GM19452 (cell line): ENCODE data around the gene DAAM1.
A peak's percentile ranks its signal among the peaks of the same experiment; 100 is the strongest.

Experiments used
- ATAC-seq: cut with Tn5 transposase; IDR thresholded peaks from one replicate; pipeline ENCODE4 v1.9.1; 2021; ENCODE audit not compliant: unreplicated experiment

The DAAM1 gene

GRCh38 chr14:59254146-59254910 lies 65.9 kb downstream of the DAAM1 start:
- no peak for ATAC-seq

GRCh38 chr14:59254911-59255545 lies 66.6 kb downstream of the DAAM1 start:
- ATAC-seq = no peak

GRCh38 chr14:59256331-59256730 lies 67.9 kb downstream of the DAAM1 start:
- no peak for ATAC-seq

GRCh38 chr14:59261334-59261733 lies 72.9 kb downstream of the DAAM1 start:
- no peak for ATAC-seq

- ATAC-seq = no peak
Observed at GRCh38 chr14:59262717-59263454, 74.4 kb downstream of the DAAM1 start.

GRCh38 chr14:59265808-59266207 lies 77.3 kb downstream of the DAAM1 start:
- ATAC-seq = no peak

GRCh38 chr14:59267046-59267445 lies 78.6 kb downstream of the DAAM1 start:
- ATAC-seq = no peak

- no peak for ATAC-seq
Observed at GRCh38 chr14:59268011-59268410, 79.5 kb downstream of the DAAM1 start.

GRCh38 chr14:59268858-59269257 lies 80.4 kb downstream of the DAAM1 start:
- ATAC-seq = no peak

GRCh38 chr14:59269466-59269865 lies 81.0 kb downstream of the DAAM1 start:
- no peak for ATAC-seq

GRCh38 chr14:59271256-59271655 lies 82.8 kb downstream of the DAAM1 start:
- ATAC-seq = no peak

- ATAC-seq = no peak
Observed at GRCh38 chr14:59271734-59272133, 83.3 kb downstream of the DAAM1 start.

- ATAC-seq = no peak
Observed at GRCh38 chr14:59272633-59273032, 84.2 kb downstream of the DAAM1 start.

GRCh38 chr14:59273737-59274136 lies 85.3 kb downstream of the DAAM1 start:
- no peak for ATAC-seq

- ATAC-seq = peak; percentile 60
Observed at GRCh38 chr14:59274991-59275391, 86.5 kb downstream of the DAAM1 start.

- peak; percentile 87 for ATAC-seq
Observed at GRCh38 chr14:59275668-59276067, 87.2 kb downstream of the DAAM1 start.

- ATAC-seq = no peak
Observed at GRCh38 chr14:59276235-59276634, 87.8 kb downstream of the DAAM1 start.

GRCh38 chr14:59277659-59278058 lies 89.2 kb downstream of the DAAM1 start:
- no peak for ATAC-seq

GRCh38 chr14:59278111-59278510 lies 89.6 kb downstream of the DAAM1 start:
- no peak for ATAC-seq

- ATAC-seq = no peak
Observed at GRCh38 chr14:59280961-59281360, 92.5 kb downstream of the DAAM1 start.

GRCh38 chr14:59281609-59282377 lies 93.3 kb downstream of the DAAM1 start:
- ATAC-seq = no peak
